Lung (tissue), 12 donors: ENCODE data around the gene MAGEA2. TPM values are rescaled to one million over a fixed set of nuclear protein-coding genes. Genes with fewer than 3 reads are reported as not detected.
"Not testable (repeated sequence)": the region's sequence is repeated elsewhere in the genome, so short reads cannot be mapped to it uniquely, and the experiment has no call there.

Experiments used
- ATAC-seq: fragments of 200-7000 bp; cut with Tn5 transposase; one replicate; pipeline ENCODE4 v1.9.1; 2020; ENCODE audit warnings: moderate number of reproducible peaks; ENCODE audit not compliant: insufficient read depth, low FRiP score
- DNase-seq, 3 donors: peaks; one replicate each; pipeline ENCODE4 v3.0.0-alpha.2; 2013 to 2017
- H3K27ac ChIP-seq, 2 donors: one replicate each; pipeline ENCODE4 v1.5.1; 2013; ENCODE audit warnings: mild to moderate bottlenecking in 2 of 2, moderate library complexity in 2 of 2, control low read depth in 1 of 2, inconsistent platforms in 1 of 2, low read depth in 1 of 2, low read length in 1 of 2
- H3K27me3 ChIP-seq, 3 donors: one replicate each; pipeline ENCODE4 v1.5.1; 2013; ENCODE audit warnings: low read length in 2 of 3; ENCODE audit not compliant: control insufficient read depth in 3 of 3, insufficient read depth in 3 of 3
- H3K36me3 ChIP-seq, 4 donors: one replicate each; pipeline ENCODE4 v1.5.1; 2013; ENCODE audit warnings: low read length in 4 of 4, mild to moderate bottlenecking in 1 of 4, moderate library complexity in 1 of 4; ENCODE audit not compliant: control insufficient read depth in 4 of 4, insufficient read depth in 4 of 4
- H3K4me1 ChIP-seq, 5 donors: one replicate each; pipeline ENCODE4 v1.5.1; 2013; ENCODE audit warnings: low read length in 5 of 5, mild to moderate bottlenecking in 2 of 5, moderate library complexity in 1 of 5; ENCODE audit not compliant: control insufficient read depth in 5 of 5, insufficient read depth in 5 of 5
- H3K4me3 ChIP-seq: one replicate; pipeline ENCODE4 v1.5.1; 2013; ENCODE audit warnings: mild to moderate bottlenecking, control low read depth, moderate library complexity
- H3K9ac ChIP-seq, 2 donors: one replicate each; pipeline ENCODE4 v1.5.1; 2013; ENCODE audit warnings: low read length in 2 of 2, control low read depth in 1 of 2; ENCODE audit not compliant: insufficient read depth in 1 of 2
- H3K9me3 ChIP-seq, 4 donors: one replicate each; pipeline ENCODE4 v1.5.1; 2013; ENCODE audit warnings: low read length in 3 of 4, mild to moderate bottlenecking in 1 of 4, moderate library complexity in 1 of 4; ENCODE audit not compliant: control insufficient read depth in 4 of 4, insufficient read depth in 3 of 4
- WGBS, 2 donors: extraction: QIAGEN DNeasy Blood & Tissue Kit; methylation state at CpG; one replicate each; pipeline ENCODE4 v1.1.7; 2013; 5-methylcytosine and 5-hydroxymethylcytosine counted together
- polyA plus RNA-seq, 2 donors: library from polyadenylated mRNA; stranded (reverse); fragments of 200-250 nt; gene quantifications; one replicate each; pipeline ENCODE4 v1.2.1, GENCODE V29; 2013
- total RNA-seq, 2 donors: library from RNA; depleted of rRNA in 1 of 2; stranded (reverse); fragments of >200 nt in 1 of 2; gene quantifications; one replicate each; pipeline ENCODE4 v1.2.1, GENCODE V29; 2014 to 2021
- TF ChIP-seq, protein P1 (sequence below): IDR thresholded peaks from 2 replicates; pipeline ENCODE4 v1.5.1; 2012; ENCODE audit warnings: mild to moderate bottlenecking; ENCODE audit errors: control extremely low read depth, extremely low read depth
- donor health status: control.
- donor health status: control.
- donor health status: Bipolar disorder and iron deficiency.
- donor health status: healthy.
- donor health status: DM: yes; HTN: yes; CAD: no.

Gene MAGEA2
- total and polyA plus RNA-seq, 4 donors = not detected

DNA sequence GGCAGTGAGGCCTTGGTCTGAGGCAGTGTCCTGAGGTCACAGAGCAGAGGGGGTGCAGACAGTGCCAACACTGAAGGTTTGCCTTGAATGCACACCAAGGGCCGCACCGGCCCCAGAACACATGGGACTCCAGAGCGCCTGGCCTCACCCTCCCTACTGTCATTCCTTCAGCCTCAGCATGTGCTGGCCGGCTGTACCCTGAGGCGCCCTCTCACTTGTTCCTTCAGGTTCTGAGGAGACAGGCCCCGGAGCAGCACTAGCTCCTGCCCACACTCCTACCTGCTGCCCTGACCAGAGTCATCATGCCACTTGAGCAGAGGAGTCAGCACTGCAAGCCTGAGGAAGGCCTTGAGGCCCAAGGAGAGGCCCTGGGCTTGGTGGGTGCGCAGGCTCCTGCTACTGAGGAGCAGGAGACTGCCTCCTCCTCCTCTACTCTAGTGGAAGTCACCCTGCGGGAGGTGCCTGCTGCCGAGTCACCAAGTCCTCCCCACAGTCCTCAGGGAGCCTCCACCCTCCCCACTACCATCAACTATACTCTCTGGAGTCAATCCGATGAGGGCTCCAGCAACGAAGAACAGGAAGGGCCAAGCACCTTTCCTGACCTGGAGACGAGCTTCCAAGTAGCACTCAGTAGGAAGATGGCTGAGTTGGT lies 17.7 kb downstream of the MAGEA2 start:
- ATAC-seq = no peak
- no peak for DNase-seq

DNA sequence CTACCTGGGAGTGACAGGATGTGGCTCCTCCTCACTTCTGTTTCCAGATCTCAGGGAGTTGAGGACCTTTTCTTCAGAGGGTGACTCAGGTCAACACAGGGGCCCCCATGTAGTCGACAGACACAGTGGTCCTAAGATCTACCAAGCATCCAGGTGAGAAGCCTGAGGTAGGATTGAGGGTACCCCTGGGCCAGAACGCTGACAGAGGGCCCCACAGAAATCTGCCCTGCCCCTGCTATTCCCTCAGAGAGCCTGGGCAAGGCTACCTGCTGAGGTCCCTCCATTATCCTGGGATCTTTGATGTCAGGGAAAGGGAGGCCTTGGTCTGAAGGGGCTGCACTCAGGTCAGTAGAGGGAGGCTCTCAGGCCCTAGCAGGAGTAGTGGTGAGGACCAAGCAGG lies 18.5 kb downstream of the MAGEA2 start:
- TF ChIP-seq, protein P1, sequence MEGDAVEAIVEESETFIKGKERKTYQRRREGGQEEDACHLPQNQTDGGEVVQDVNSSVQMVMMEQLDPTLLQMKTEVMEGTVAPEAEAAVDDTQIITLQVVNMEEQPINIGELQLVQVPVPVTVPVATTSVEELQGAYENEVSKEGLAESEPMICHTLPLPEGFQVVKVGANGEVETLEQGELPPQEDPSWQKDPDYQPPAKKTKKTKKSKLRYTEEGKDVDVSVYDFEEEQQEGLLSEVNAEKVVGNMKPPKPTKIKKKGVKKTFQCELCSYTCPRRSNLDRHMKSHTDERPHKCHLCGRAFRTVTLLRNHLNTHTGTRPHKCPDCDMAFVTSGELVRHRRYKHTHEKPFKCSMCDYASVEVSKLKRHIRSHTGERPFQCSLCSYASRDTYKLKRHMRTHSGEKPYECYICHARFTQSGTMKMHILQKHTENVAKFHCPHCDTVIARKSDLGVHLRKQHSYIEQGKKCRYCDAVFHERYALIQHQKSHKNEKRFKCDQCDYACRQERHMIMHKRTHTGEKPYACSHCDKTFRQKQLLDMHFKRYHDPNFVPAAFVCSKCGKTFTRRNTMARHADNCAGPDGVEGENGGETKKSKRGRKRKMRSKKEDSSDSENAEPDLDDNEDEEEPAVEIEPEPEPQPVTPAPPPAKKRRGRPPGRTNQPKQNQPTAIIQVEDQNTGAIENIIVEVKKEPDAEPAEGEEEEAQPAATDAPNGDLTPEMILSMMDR = no peak
- no peaks in the 10 kb centered on the region for H3K27me3 ChIP-seq
- 59 to 86% methylated on average over 1 to 2 of the region's 2 CpGs for WGBS, 2 donors
- H3K4me3 ChIP-seq = no peak overlapping the region
- no peaks in the 10 kb centered on the region for H3K4me1 ChIP-seq
- H3K36me3 ChIP-seq = no peaks in the 10 kb centered on the region
- H3K9ac ChIP-seq = no peak overlapping the region
- DNase-seq = no peak
- H3K27ac ChIP-seq = no peak overlapping the region
- peaks cover 0 to 3% (median 0%) of the 10 kb centered on the region in 4 donors for H3K9me3 ChIP-seq
- no peak for ATAC-seq

More for the DNA sequence above, 17.7 kb downstream of the MAGEA2 start:
- Histone ChIP-seq H3K36me3 (no peaks in the 10 kb centered on the region), H3K9ac (no peak overlapping the region), H3K9me3 (peaks cover 0 to 3% (median 0%) of the 10 kb centered on the region in 4 donors), H3K27ac (no peak overlapping the region), H3K4me3 (no peak overlapping the region), H3K4me1 (no peaks in the 10 kb centered on the region), H3K27me3 (no peaks in the 10 kb centered on the region)
- TF ChIP-seq, protein P1 = no peak
- WGBS, 2 donors = 84 to 89% methylated on average over 12 of the region's 12 CpGs

DNA sequence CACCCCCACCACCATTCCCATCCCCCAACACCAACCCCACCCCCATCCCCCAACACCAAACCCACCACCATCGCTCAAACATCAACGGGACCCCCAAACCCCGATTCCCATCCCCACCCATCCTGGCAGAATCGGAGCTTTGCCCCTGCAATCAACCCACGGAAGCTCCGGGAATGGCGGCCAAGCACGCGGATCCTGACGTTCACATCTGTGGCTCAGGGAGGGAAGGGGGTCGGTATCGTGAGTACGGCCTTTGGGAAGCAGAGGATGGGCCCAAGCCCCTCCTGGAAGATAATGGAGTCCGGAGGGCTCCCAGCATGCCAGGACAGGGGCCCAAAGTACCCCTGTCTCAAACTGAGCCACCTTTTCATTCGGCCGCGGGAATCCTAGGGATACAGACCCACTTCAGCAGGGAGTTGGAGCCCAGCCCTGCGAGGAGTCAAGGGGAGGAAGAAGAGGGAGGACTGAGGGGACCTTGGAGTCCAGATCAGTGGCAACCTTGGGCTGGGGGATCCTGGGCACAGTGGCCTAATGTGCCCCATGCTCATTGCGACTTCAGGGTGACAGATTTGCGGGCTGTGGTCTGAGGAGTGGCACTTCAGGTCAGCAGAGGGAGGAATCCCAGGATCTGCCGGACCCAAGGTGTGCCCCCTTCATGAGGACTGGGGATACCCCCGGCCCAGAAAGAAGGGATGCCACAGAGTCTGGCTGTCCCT lies 19.3 kb downstream of the MAGEA2 start:
- not testable (repeated sequence) for H3K9me3 ChIP-seq, ATAC-seq, H3K4me1 ChIP-seq, H3K36me3 ChIP-seq, H3K9ac ChIP-seq, H3K4me3 ChIP-seq, DNase-seq, H3K27me3 ChIP-seq, H3K27ac ChIP-seq
- 88 to 93% methylated on average over 15 to 22 of the region's 22 CpGs for WGBS, 2 donors

DNA sequence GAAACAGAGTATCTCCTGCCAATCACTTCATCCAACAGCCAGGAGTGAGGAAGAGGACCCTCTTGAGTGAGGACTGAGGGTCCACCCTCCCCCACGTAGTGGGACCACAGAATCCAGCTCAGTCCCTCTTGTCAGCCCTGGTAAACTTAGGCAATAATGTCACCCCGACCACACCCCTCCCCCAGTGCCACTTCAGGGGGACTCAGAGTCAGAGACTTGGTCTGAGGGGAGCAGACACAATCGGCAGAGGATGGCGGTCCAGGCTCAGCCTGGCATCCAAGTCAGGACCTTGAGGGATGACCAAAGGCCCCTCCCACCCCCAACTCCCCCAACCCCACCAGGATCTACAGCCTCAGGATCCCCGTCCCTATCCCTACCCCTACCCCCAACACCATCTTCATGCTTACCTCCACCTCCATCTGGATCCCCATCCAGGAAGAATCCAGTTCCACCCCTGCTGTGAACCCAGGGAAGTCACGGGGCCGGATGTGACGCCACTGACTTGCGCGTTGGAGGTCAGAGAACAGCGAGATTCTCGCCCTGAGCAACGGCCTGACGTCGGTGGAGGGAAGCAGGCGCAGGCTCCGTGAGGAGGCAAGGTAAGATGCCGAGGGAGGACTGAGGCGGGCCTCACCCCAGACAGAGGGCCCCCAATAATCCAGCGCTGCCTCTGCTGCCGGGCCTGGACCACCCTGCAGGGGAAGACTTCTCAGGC lies 20.2 kb downstream of the MAGEA2 start, which contains the start of the genes CSAG1 and MAGEA12:
Gene CSAG1 (minus strand): TSS at position 461 of the 715 bp plus-strand sequence. CDS start 1,261 bp downstream, outside the sequence.
Gene MAGEA12 (plus strand): TSS at position 497 of the 715 bp plus-strand sequence. CDS start 2,405 bp downstream, outside the sequence.
- Histone ChIP-seq H3K9ac (no peak within 1 kb of the TSS), H3K36me3 (no peaks in the 10 kb centered on the region), H3K9me3 (peaks cover 0 to 3% (median 0%) of the 10 kb centered on the region in 4 donors), H3K27me3 (no peaks in the 10 kb centered on the region), H3K27ac (no peak within 1 kb of the TSS), H3K4me3 (no peak within 1 kb of the TSS), H3K4me1 (no peaks in the 10 kb centered on the region)
- TF ChIP-seq, protein P1 = no peak
- no peak for DNase-seq
- WGBS, 2 donors = 89 to 96% methylated on average over 18 to 21 of the region's 21 CpGs
- ATAC-seq = no peak
